Measurements from ENCODE around the gene PARD6B.

DNA sequence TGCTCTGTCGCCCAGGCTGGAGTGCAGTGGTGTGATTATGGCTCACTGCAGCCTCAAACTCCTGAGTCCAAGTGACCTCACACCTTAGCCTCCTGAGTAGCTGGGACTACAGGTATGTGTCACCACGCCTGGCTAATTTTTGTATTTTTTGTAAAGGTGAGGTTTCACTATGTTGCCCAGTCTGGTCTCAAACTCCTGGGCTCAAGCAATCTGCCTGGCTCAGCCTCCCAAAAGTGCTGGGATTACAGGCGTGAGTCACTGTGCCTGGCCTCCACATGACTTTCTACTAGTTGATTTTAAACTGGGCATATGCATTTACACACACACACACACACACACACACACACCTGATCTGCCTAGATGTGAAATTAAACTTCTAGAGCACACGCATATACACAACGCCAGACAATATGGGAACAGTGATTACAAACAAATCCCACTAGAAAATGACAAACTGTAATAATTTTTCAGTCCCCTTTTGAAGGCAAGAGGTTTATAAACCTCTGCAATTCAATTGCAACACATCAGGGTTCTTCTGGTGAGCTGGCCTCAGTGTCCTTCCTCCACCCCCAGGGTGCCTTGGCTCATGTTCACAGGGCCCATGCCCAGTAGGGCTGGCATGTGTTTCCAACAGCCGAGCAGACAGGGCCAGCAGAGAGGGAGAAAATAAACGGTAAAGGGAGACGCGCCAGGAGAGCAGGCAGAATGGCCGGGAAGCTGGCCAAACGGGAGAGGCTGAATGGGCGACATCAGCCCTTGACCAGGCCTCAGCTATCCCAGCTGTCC, 31.2 kb downstream of the PARD6B start:
- TF ChIP-seq CTCF (IDR thresholded peaks at IDR 0.05; ENCODE audit: borderline replicate concordance, extremely low read depth, low read length, poor library complexity, severe bottlenecking) = no peak
- TF ChIP-seq EZH2 (IDR thresholded peaks at IDR 0.05; ENCODE audit: borderline replicate concordance, low read depth, low read length, severe bottlenecking) = no peak
